WTC11 (cell line): ENCODE measurements around the gene FGF21.

Experiments used
- CTCF ChIP-seq: fragments of 200-600 bp; IDR thresholded peaks from 2 replicates; pipeline ENCODE4 v1.8.0; 2022; ENCODE audit warnings: antibody characterized with exemption
- MXD4 ChIP-seq: fragments of 250-450 bp; sonication (Bioruptor Pico); IDR thresholded peaks from 2 replicates; pipeline ENCODE4 v1.8.0; 2021; ENCODE audit warnings: mild to moderate bottlenecking, moderate library complexity, borderline replicate concordance
- SMAD3 ChIP-seq: sonication (generic); formaldehyde crosslinking; IDR thresholded peaks from 2 replicates; pipeline ENCODE4 v1.8.0; 2022; ENCODE audit warnings: missing genetic modification reagents, mild to moderate bottlenecking, borderline replicate concordance

DNA sequence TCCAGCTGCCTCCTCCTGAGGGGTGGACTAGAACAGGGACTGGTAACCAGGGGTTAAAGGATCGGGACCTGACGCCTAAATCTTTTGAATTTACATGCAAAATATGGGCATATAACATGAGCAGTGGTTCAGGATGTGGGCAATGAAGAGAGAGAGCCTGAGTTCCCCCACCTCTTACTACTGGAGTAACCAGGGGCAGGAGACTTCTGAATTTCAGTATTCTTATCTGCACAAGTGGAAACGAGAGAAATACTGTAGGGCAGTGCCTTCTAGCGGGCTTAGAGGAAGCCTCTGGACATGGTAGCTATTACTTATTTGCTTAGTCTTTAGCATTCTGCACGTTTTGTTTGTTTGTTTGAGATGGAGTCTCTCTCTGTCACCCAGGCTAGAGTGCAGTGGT, 29.2 kb downstream of the FGF21 start:
- TF ChIP-seq CTCF: no peak
- TF ChIP-seq MXD4 (CRISPR knock-in tag): no peak
- no peak for TF ChIP-seq SMAD3
